Activated CD4-positive, alpha-beta T cell treated with anti-CD3 and anti-CD28 coated beads for 24 hours (primary cell): Measurements from ENCODE around the gene ATOSB.

Source experiments
- DNase-seq, 2 donors: peaks; one replicate each; pipeline ENCODE4 v3.0.0-alpha.2; 2020; ENCODE audit warnings: low read depth in 2 of 2

The ATOSB gene

GRCh38 chr9:35114113-35114839, 1.4 kb downstream of the ATOSB start:
- peak; percentile 43 to 52 for DNase-seq

- DNase-seq = no peak
Observed at GRCh38 chr9:35112257-35113020, 3.2 kb downstream of the ATOSB start.

GRCh38 chr9:35111001-35111933, 4.4 kb downstream of the ATOSB start:
- DNase-seq = peak; percentile 90 to 93

- DNase-seq = no peak
Observed at GRCh38 chr9:35110327-35110761, 5.3 kb downstream of the ATOSB start.

GRCh38 chr9:35108946-35109575, 6.6 kb downstream of the ATOSB start:
- DNase-seq = no peak

DNA sequence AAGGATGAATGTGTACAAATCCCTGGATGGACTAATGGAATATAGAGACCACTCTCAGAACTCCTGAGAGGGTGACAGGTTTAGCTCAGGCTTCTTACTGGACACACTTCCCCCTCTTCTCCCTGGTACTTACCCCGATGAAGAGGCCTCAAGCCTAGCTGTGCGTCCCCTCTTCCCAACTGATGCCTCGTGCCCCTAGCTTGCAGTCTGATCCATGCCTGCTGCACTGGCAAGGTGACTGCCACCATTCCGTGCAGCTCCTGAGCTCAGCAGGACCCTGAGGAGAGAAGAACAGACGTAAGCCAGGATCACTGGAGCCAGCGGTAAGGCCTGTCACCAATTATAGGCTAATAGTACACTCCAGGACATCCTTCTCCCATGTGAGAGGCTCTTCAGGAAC, 7.2 kb downstream of the ATOSB start:
- DNase-seq = no peak

DNA sequence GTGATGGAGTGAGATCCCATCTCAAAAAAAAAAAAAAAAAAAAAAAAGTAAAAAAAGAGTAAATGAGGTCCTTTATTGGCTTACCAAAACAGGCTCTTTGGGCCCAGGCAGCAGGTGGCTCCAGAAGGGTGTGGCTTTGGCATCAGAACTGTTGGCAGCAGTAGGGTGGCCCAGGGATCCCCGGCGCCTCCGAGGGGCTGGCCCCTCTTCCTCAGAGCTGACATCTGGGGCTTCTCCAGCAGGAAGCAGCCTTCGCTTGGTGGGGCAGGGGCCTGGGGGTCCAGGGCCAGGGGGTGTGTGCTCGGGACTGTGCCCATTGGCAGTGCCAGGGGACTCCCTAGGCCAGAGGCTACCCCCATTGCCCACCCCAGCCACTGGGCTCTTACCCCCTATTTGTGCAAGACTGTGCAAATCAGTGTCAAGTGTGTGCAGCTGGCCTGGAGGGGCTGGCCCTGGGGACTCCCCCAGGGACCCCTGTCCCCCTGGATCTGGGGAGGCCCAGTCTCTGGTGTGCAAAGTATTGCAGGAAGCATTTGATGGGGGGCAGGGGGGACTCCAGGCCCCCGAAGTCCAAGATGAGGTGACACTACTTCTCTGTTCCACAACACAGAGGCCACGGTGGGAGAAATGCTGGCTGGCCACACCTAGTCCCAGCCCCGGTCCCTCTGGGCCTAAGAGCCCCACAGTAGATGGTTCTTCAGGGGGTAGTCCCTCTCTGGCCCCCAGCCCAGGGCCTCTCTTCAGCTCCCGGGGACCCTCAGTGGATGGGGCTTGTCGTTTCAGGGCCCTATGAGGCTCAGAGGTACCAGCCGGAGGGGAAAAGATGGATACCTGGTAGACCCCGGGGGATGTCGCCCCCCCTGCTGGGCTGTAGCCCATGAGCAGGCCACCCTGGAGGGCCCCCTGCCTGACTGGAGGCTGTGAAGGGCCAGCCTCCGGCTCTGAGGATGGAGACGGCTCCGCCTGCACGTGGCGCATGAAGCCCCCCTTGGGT, 8.1 kb downstream of the ATOSB start:
- DNase-seq = no peak

DNA sequence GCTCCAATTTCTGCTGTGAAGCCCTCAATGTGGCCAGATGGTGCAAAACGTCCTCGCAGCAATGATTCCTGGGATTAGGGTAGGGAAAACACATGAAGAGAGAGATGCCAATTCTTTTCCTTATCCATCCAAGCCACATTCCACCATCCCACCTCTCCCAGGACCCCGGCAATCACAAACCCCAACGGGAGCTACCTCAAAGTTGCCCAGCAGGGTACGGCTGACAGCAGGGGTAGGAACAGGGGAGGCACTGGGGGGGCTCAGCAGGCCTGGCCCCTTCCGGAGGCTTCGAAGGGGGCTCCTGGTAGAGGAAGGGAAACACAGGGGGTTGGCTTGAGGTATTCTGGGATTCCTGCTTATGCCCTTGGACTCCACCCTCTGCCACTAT, 9.3 kb downstream of the ATOSB start:
- DNase-seq = no peak

- no peak for DNase-seq
Observed at GRCh38 chr9:35105571-35106342, 9.9 kb downstream of the ATOSB start.

- DNase-seq = no peak
Observed at GRCh38 chr9:35105126-35105525, 10.5 kb downstream of the ATOSB start.

DNA sequence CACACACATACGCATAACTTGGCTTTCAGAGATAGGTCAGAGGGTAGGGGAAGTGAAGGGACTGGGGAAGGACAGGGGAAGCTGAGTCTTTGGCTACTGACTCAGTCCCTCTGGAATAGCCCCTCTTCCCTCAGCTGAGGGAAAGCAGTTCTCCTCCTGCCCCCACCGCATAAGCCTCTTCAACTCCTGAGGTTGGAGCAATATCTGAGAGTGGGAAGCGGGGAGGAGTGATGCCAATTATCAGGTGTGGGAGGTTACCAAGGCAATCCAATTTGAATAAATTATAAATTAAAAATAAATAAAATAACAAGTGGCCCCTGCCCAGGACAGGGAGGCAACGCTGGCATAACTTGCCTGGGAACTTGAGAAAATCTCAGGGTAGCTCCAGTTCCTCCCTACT, 11.1 kb downstream of the ATOSB start:
- DNase-seq = no peak

- no peak for DNase-seq
Observed at GRCh38 chr9:35103660-35104191, 11.9 kb downstream of the ATOSB start.

GRCh38 chr9:35102769-35103659, 12.6 kb downstream of the ATOSB start, which contains the start of gene STOML2:
STOML2 (minus strand) TSS chr9:35103131; CDS start chr9:35103094, 37 bp downstream.
- DNase-seq = peak; percentile 80 to 85

- no peak for DNase-seq
Observed at GRCh38 chr9:35102465-35102768, 13.2 kb downstream of the ATOSB start.

DNA sequence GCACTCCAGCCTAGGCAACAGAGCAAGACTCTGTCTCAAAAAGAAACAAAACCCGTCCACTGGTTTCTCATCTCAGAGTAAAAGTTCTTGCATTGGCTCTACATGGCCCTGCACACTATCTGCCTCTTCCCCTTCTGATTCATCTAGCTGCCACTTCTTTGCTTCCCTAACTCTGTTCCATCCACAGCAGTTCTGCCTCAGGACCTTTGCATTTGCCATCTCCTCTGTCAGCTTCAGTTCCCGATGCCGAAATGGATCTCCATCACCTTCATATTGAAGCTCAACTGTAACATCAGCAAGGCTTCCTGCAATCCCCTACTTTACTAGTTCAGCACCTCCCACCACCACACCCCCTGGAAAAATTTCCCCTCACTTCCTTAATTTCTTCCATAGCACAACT, 18.1 kb downstream of the ATOSB start:
- no peak for DNase-seq

DNA sequence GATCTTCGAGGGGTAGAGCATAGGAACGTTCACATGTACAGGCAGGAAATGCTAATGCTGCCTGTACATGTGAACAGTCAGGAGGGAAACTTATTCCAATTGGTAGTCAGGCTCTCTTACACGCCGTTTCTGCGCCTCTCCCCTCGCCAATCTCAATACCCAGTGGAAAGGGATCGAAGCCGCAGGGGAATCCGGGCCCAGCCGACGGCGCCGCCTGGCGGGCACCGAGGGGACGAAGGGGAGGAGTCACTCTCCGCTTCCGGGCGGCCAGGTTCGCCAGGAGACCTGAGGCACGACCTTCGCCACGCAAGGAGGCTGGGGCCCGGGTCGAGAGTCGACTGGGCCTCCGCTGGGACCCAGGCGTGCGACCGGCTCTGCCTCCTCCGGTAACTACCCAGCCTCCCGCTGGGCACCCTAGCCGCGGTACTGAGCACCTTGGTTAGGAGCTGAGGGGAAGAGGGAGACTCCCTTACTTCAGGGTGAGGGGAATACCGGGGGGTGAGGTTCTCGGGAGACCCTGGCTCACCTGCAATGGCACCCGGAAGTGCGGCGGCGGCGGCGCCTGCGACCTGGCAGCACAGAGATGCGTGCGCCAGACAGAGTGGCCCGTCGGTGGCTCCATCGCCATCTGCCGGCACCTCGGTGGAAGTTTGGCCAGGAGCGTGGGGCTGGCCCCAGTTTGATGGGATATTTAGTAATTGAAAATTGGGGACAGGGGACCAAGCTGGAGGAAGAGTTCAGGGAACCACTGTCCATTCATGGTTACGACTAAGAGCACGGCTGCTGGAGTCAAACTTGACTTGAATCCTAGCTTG, 19.4 kb downstream of the ATOSB start, which contains the start of gene PIGO:
Gene PIGO, minus strand, starts transcription at position 557 of the 815 bp plus-strand sequence. CDS start 1,026 bp downstream, outside the sequence.
- peak; percentile 83 to 85 for DNase-seq

GRCh38 chr9:35091536-35091935, 24.1 kb downstream of the ATOSB start:
- DNase-seq = no peak
